GM12864 (cell line): Measurements from ENCODE around the gene NLN.
"Not testable (repeated sequence)": the region's sequence is repeated elsewhere in the genome, so short reads cannot be mapped to it uniquely, and the experiment has no call there.

ENCODE experiments used
- DNase-seq: peaks from one replicate; pipeline ENCODE4 v3.0.0-alpha.2; 2011; ENCODE audit warnings: low read depth
- H3K4me3 ChIP-seq: 2 replicates; pipeline ENCODE4 v1.5.1; 2011; ENCODE audit warnings: mild to moderate bottlenecking, low read depth, low read length, control low read depth
- CTCF ChIP-seq: IDR thresholded peaks from 2 replicates; pipeline ENCODE4 v1.5.1; 2011; ENCODE audit warnings: low read depth, mild to moderate bottlenecking, moderate library complexity, low read length, control low read depth, inconsistent platforms; ENCODE audit errors: missing control alignments

Gene NLN

GRCh38 chr5:65766175-65766574 is 44.2 kb downstream of the NLN start:
- no peak overlapping the region for H3K4me3 ChIP-seq
- TF ChIP-seq CTCF = no peak
- DNase-seq = no peak

- no peak for DNase-seq
- H3K4me3 ChIP-seq = no peak overlapping the region
- TF ChIP-seq CTCF = no peak
Observed at GRCh38 chr5:65766781-65767180, 44.8 kb downstream of the NLN start.

- no peak for TF ChIP-seq CTCF
- DNase-seq = no peak
- no peak overlapping the region for H3K4me3 ChIP-seq
Observed at GRCh38 chr5:65767565-65767964, 45.6 kb downstream of the NLN start.

- DNase-seq = no peak
- no peak overlapping the region for H3K4me3 ChIP-seq
- TF ChIP-seq CTCF = no peak
Observed at GRCh38 chr5:65768723-65769346, 46.8 kb downstream of the NLN start.

- no peak for TF ChIP-seq CTCF
- no peak for DNase-seq
- H3K4me3 ChIP-seq = no peak overlapping the region
Observed at GRCh38 chr5:65769539-65769938, 47.5 kb downstream of the NLN start.

GRCh38 chr5:65771266-65771665 is 49.3 kb downstream of the NLN start:
- no peak overlapping the region for H3K4me3 ChIP-seq
- TF ChIP-seq CTCF = no peak
- no peak for DNase-seq

GRCh38 chr5:65772963-65773362 is 51.0 kb downstream of the NLN start:
- H3K4me3 ChIP-seq, DNase-seq: not testable (repeated sequence)
